HepG2 (cell line): Measurements from ENCODE around the gene MEX3D. TPM values are rescaled to one million over a fixed set of nuclear protein-coding genes. Genes with fewer than 3 reads are reported as not detected.
A peak's percentile ranks its signal among the peaks of the same experiment; 100 is the strongest.

Experiments
- AGO2 ChIP-seq: fragments of 200-400 bp; formaldehyde crosslinking; optimal IDR thresholded peaks from 2 replicates; pipeline ENCODE3; 2017; ENCODE audit warnings: mild to moderate bottlenecking, low read depth, low read length, moderate library complexity
- CBFB ChIP-seq: sonication (generic); formaldehyde crosslinking; IDR thresholded peaks from 2 replicates; pipeline ENCODE4 v1.4.0; 2020; ENCODE audit warnings: missing genetic modification reagents
- HOXA9 ChIP-seq: sonication (generic); formaldehyde crosslinking; IDR thresholded peaks from 2 replicates; pipeline ENCODE4 v1.8.1; 2022; ENCODE audit warnings: missing genetic modification reagents, mild to moderate bottlenecking, moderate library complexity, borderline replicate concordance
- JUNB ChIP-seq: sonication (generic); formaldehyde crosslinking; IDR thresholded peaks from 2 replicates; pipeline ENCODE4 v1.8.0; 2022; ENCODE audit warnings: missing genetic modification reagents, mild to moderate bottlenecking, borderline replicate concordance
- KAT8 ChIP-seq: IDR thresholded peaks from 2 replicates; pipeline ENCODE4 v1.6.1; 2016; ENCODE audit warnings: missing genetic modification reagents, missing compliant biosample characterization
- NFYB ChIP-seq: sonication (generic); formaldehyde crosslinking; IDR thresholded peaks from 2 replicates; pipeline ENCODE4 v1.4.0; 2020; ENCODE audit warnings: missing genetic modification reagents
- SETDB1 ChIP-seq: sonication (generic); formaldehyde crosslinking; IDR thresholded peaks from 2 replicates; pipeline ENCODE4 v1.5.1; 2020; ENCODE audit warnings: missing genetic modification reagents, mild to moderate bottlenecking, borderline replicate concordance
- SMARCE1 ChIP-seq: fragments of 450-650 bp; IDR thresholded peaks from 2 replicates; pipeline ENCODE4 v1.6.1; 2017; ENCODE audit warnings: borderline replicate concordance
- SP2 ChIP-seq: sonication (generic); formaldehyde crosslinking; IDR thresholded peaks from 2 replicates; pipeline ENCODE4 v1.5.1; 2020; ENCODE audit warnings: mild to moderate bottlenecking, missing genetic modification reagents
- SSRP1 ChIP-seq: IDR thresholded peaks from 2 replicates; pipeline ENCODE4 v1.6.1; 2016; ENCODE audit warnings: control low read depth
- ZBTB42 ChIP-seq: sonication (generic); formaldehyde crosslinking; IDR thresholded peaks from 2 replicates; pipeline ENCODE4 v1.5.0; 2020; ENCODE audit warnings: mild to moderate bottlenecking, missing genetic modification reagents
- ZFP90 ChIP-seq: sonication (generic); formaldehyde crosslinking; IDR thresholded peaks from 2 replicates; pipeline ENCODE4 v1.8.0; 2022; ENCODE audit warnings: missing genetic modification reagents, mild to moderate bottlenecking, inconsistent platforms, borderline replicate concordance
- ZNF264 ChIP-seq: sonication (generic); formaldehyde crosslinking; IDR thresholded peaks from 2 replicates; pipeline ENCODE4 v1.4.0; 2020; ENCODE audit warnings: missing genetic modification reagents
- ZNF34 ChIP-seq: sonication (generic); formaldehyde crosslinking; IDR thresholded peaks from 2 replicates; pipeline ENCODE4 v1.4.0; 2020; ENCODE audit warnings: mild to moderate bottlenecking, missing genetic modification reagents, borderline replicate concordance
- ZNF484 ChIP-seq: sonication (generic); formaldehyde crosslinking; IDR thresholded peaks from 2 replicates; pipeline ENCODE4 v1.5.1; 2020; ENCODE audit warnings: mild to moderate bottlenecking, low read depth, missing genetic modification reagents, borderline replicate concordance
- ZNF768 ChIP-seq: sonication (generic); formaldehyde crosslinking; IDR thresholded peaks from 2 replicates; pipeline ENCODE4 v1.4.0; 2020; ENCODE audit warnings: missing genetic modification reagents
- ZSCAN21 ChIP-seq: sonication (generic); formaldehyde crosslinking; IDR thresholded peaks from 2 replicates; pipeline ENCODE4 v1.8.0; 2022; ENCODE audit warnings: mild to moderate bottlenecking, missing genetic modification reagents, moderate library complexity, borderline replicate concordance
- ZSCAN22 ChIP-seq: sonication (generic); formaldehyde crosslinking; IDR thresholded peaks from 2 replicates; pipeline ENCODE4 v1.4.0; 2020; ENCODE audit warnings: mild to moderate bottlenecking, missing genetic modification reagents
- ZZZ3 ChIP-seq: sonication (generic); formaldehyde crosslinking; IDR thresholded peaks from 2 replicates; pipeline ENCODE4 v1.4.0; 2020; ENCODE audit warnings: missing genetic modification reagents, mild to moderate bottlenecking, borderline replicate concordance
- polyA plus RNA-seq, 8 experiments: library from polyadenylated mRNA; depleted of rRNA in 3 of 8; stranded (reverse) in 7 of 8; unstranded in 1 of 8; fragments of >200 nt; fragmentation: Illumina TruSeq in 4 of 8; extraction: Trizol in 4 of 8; gene quantifications; 2 replicates each; pipeline versions ENCODE4 v1.2.1 to v1.2.3, GENCODE V29; 2011 to 2016; ENCODE audit warnings: low read depth in 4 of 8, missing spikeins in 1 of 8, mixed read lengths in 1 of 8; ENCODE audit not compliant: insufficient read depth in 1 of 8
- total RNA-seq, 5 experiments: library from RNA; depleted of rRNA; stranded (reverse); fragments of >200 nt; fragmentation: Illumina TruSeq; extraction: Trizol; gene quantifications; 2 replicates each; pipeline ENCODE4 v1.2.3, GENCODE V29; 2016; ENCODE audit warnings: low read depth in 1 of 5
- TF ChIP-seq, protein P1 (sequence below): sonication (generic); formaldehyde crosslinking; IDR thresholded peaks from 2 replicates; pipeline ENCODE4 v1.9.0; 2022; ENCODE audit warnings: low read depth, missing genetic modification reagents
- TF ChIP-seq, protein P2 (sequence below): sonication (generic); formaldehyde crosslinking; IDR thresholded peaks from 2 replicates; pipeline ENCODE4 v1.8.0; 2022; ENCODE audit warnings: mild to moderate bottlenecking, missing genetic modification reagents
- TF ChIP-seq, protein P3 (sequence below): IDR thresholded peaks from 2 replicates; pipeline ENCODE4 v1.6.1; 2016; ENCODE audit warnings: missing compliant biosample characterization, missing genetic modification reagents, borderline replicate concordance
- TF ChIP-seq, protein P4 (sequence below): sonication (generic); formaldehyde crosslinking; IDR thresholded peaks from 2 replicates; pipeline ENCODE4 v1.4.0; 2020; ENCODE audit warnings: mild to moderate bottlenecking, missing genetic modification reagents
- TF ChIP-seq, protein P5 (sequence below): IDR thresholded peaks from 2 replicates; pipeline ENCODE4 v1.6.1; 2016; ENCODE audit warnings: control low read depth

The MEX3D gene
- total and polyA plus RNA-seq, 2 of the 13 experiments (the other 11 are each of a cell fraction or from before 2014, with no cell fraction given): 3.6 to 17.1 TPM

DNA sequence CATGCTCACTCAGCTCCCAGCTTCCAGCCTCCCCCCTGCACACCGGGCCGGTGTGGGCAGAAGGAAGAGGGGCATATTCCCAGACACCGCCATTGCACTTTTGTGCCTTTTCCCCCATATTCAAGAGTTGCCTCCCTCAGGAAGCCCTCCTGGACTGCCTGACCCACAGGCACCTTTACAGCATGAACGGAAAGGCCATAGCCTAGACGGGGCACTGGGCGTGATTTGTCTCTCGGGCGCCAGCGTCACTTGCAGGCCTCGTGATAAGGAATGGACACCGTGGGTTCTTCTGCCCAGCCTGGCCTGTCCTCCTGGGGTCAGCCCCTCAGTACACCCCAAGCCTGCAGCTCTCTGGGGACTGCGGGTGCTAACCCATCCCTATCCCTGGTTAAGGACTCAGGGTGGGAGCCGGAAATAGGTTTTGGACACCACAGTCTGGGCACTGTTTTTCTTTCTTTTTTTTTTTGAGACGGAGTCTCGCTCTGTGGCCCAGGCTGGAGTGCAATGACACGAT is 38.1 kb upstream of the MEX3D start (continued):
- TF ChIP-seq ZNF768 (CRISPR knock-in tag): peak; percentile 35; the same call in 1 of the 2 replicates
- TF ChIP-seq, protein P1, sequence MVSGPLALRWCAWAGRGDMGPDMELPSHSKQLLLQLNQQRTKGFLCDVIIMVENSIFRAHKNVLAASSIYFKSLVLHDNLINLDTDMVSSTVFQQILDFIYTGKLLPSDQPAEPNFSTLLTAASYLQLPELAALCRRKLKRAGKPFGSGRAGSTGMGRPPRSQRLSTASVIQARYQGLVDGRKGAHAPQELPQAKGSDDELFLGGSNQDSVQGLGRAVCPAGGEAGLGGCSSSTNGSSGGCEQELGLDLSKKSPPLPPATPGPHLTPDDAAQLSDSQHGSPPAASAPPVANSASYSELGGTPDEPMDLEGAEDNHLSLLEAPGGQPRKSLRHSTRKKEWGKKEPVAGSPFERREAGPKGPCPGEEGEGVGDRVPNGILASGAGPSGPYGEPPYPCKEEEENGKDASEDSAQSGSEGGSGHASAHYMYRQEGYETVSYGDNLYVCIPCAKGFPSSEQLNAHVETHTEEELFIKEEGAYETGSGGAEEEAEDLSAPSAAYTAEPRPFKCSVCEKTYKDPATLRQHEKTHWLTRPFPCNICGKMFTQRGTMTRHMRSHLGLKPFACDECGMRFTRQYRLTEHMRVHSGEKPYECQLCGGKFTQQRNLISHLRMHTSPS (CRISPR knock-in tag): no peak
- no peak for TF ChIP-seq ZNF264 (CRISPR knock-in tag)
- 0 out of 2 replicates have a peak, but pooled peaks have one; percentile 58 for TF ChIP-seq ZNF34
- no peak for TF ChIP-seq KAT8 (CRISPR knock-in tag)
- TF ChIP-seq, protein P2, sequence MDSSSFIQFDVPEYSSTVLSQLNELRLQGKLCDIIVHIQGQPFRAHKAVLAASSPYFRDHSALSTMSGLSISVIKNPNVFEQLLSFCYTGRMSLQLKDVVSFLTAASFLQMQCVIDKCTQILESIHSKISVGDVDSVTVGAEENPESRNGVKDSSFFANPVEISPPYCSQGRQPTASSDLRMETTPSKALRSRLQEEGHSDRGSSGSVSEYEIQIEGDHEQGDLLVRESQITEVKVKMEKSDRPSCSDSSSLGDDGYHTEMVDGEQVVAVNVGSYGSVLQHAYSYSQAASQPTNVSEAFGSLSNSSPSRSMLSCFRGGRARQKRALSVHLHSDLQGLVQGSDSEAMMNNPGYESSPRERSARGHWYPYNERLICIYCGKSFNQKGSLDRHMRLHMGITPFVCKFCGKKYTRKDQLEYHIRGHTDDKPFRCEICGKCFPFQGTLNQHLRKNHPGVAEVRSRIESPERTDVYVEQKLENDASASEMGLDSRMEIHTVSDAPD (CRISPR knock-in tag): no peak
- TF ChIP-seq ZNF484 (CRISPR knock-in tag): no peak
- TF ChIP-seq, protein P3, sequence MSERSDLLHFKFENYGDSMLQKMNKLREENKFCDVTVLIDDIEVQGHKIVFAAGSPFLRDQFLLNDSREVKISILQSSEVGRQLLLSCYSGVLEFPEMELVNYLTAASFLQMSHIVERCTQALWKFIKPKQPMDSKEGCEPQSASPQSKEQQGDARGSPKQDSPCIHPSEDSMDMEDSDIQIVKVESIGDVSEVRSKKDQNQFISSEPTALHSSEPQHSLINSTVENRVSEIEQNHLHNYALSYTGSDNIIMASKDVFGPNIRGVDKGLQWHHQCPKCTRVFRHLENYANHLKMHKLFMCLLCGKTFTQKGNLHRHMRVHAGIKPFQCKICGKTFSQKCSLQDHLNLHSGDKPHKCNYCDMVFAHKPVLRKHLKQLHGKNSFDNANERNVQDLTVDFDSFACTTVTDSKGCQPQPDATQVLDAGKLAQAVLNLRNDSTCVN (CRISPR knock-in tag): no peak
- no peak for TF ChIP-seq JUNB (CRISPR knock-in tag)
- TF ChIP-seq ZSCAN21 (CRISPR knock-in tag): no peak
- TF ChIP-seq ZFP90 (CRISPR knock-in tag): 0 out of 2 replicates have a peak, but pooled peaks have one; percentile 1
- TF ChIP-seq SSRP1 (CRISPR knock-in tag): no peak
- no peak for TF ChIP-seq SMARCE1
- TF ChIP-seq ZSCAN22 (CRISPR knock-in tag): no peak
- TF ChIP-seq NFYB (CRISPR knock-in tag): no peak
- no peak for TF ChIP-seq ZZZ3
- TF ChIP-seq HOXA9 (CRISPR knock-in tag): no peak
- no peak for TF ChIP-seq CBFB (CRISPR knock-in tag)
- TF ChIP-seq ZBTB42 (CRISPR knock-in tag): peak; percentile 39; the same call in 1 of the 2 replicates
- TF ChIP-seq, protein P4, sequence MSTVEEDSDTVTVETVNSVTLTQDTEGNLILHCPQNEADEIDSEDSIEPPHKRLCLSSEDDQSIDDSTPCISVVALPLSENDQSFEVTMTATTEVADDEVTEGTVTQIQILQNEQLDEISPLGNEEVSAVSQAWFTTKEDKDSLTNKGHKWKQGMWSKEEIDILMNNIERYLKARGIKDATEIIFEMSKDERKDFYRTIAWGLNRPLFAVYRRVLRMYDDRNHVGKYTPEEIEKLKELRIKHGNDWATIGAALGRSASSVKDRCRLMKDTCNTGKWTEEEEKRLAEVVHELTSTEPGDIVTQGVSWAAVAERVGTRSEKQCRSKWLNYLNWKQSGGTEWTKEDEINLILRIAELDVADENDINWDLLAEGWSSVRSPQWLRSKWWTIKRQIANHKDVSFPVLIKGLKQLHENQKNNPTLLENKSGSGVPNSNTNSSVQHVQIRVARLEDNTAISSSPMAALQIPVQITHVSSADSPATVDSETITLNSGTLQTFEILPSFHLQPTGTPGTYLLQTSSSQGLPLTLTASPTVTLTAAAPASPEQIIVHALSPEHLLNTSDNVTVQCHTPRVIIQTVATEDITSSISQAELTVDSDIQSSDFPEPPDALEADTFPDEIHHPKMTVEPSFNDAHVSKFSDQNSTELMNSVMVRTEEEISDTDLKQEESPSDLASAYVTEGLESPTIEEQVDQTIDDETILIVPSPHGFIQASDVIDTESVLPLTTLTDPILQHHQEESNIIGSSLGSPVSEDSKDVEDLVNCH (CRISPR knock-in tag): no peak
- peak; percentile 66 for TF ChIP-seq AGO2
- TF ChIP-seq, protein P5, sequence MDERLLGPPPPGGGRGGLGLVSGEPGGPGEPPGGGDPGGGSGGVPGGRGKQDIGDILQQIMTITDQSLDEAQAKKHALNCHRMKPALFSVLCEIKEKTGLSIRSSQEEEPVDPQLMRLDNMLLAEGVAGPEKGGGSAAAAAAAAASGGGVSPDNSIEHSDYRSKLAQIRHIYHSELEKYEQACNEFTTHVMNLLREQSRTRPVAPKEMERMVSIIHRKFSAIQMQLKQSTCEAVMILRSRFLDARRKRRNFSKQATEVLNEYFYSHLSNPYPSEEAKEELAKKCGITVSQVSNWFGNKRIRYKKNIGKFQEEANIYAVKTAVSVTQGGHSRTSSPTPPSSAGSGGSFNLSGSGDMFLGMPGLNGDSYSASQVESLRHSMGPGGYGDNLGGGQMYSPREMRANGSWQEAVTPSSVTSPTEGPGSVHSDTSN (CRISPR knock-in tag): no peak
- TF ChIP-seq SETDB1 (CRISPR knock-in tag): no peak
- no peak for TF ChIP-seq SP2
